SU-DHL-6 (cell line): Measurements from ENCODE around the gene HHLA2.

Experiments used
- H2AFZ ChIP-seq: fragments of 200-600 bp; sonication (generic); 2 replicates; pipeline ENCODE4 v1.6.1; 2014; ENCODE audit warnings: low read depth, mild to moderate bottlenecking, moderate library complexity, mixed read lengths, antibody characterized with exemption, low read length; ENCODE audit not compliant: severe bottlenecking
- H3F3A ChIP-seq: fragments of 200-600 bp; shearing (Covaris generic); 2 replicates; pipeline ENCODE4 v1.6.0; 2016; ENCODE audit warnings: antibody characterized with exemption, mild to moderate bottlenecking; ENCODE audit not compliant: insufficient read depth
- H3K27ac ChIP-seq: fragments of 200-600 bp; sonication (generic); 2 replicates; pipeline ENCODE4 v1.5.1; 2016; ENCODE audit warnings: low read depth, mild to moderate bottlenecking, low read length, moderate library complexity, mixed read lengths
- H3K27me3 ChIP-seq: fragments of 200-600 bp; sonication (generic), shearing (Covaris generic); 2 replicates; pipeline ENCODE4 v1.6.0; 2014; ENCODE audit warnings: mild to moderate bottlenecking, low read length
- H3K36me3 ChIP-seq: fragments of 200-600 bp; sonication (generic); 2 replicates; pipeline ENCODE4 v1.6.1; 2014; ENCODE audit warnings: mild to moderate bottlenecking, low read length, mixed read lengths
- H3K4me2 ChIP-seq: fragments of 300-600, 200-600 bp; shearing (Covaris generic), sonication (generic); 2 replicates; pipeline ENCODE4 v1.6.0; 2014; ENCODE audit warnings: low read length, low read depth, mild to moderate bottlenecking; ENCODE audit not compliant: poor library complexity, severe bottlenecking
- H3K4me3 ChIP-seq: fragments of 200-600 bp; sonication (generic); 2 replicates; pipeline ENCODE4 v1.5.1; 2014; ENCODE audit warnings: antibody characterized with exemption, low read length, mild to moderate bottlenecking, mixed read lengths; ENCODE audit not compliant: insufficient read depth, poor library complexity, severe bottlenecking
- H3K79me2 ChIP-seq: fragments of 200-600 bp; sonication (generic); 2 replicates; pipeline ENCODE4 v1.6.1; 2014; ENCODE audit warnings: mild to moderate bottlenecking, low read length, moderate library complexity; ENCODE audit not compliant: insufficient read depth
- H3K9ac ChIP-seq: fragments of 200-600 bp; sonication (generic); 2 replicates; pipeline ENCODE4 v1.7.0; 2014; ENCODE audit warnings: mild to moderate bottlenecking, low read length
- H3K9me2 ChIP-seq: fragments of 200-600 bp; sonication (generic); replicated peaks from 2 replicates; pipeline ENCODE4 v1.6.1; 2014; ENCODE audit warnings: low read length; ENCODE audit not compliant: insufficient read depth
- H3K9me3 ChIP-seq: fragments of 200-600 bp; sonication (generic); 2 replicates; pipeline ENCODE4 v1.6.1; 2014; ENCODE audit warnings: low read length, mixed read lengths; ENCODE audit not compliant: insufficient read depth
- H4K20me1 ChIP-seq: fragments of 200-600 bp; sonication (generic); 2 replicates; pipeline ENCODE4 v1.6.1; 2014; ENCODE audit warnings: low read depth, mild to moderate bottlenecking, antibody characterized with exemption, low read length, moderate library complexity, mixed read lengths
- CTCF ChIP-seq: fragments of 200-600 bp; sonication (generic); IDR thresholded peaks from one replicate; pipeline ENCODE4 v1.5.1; 2017; ENCODE audit warnings: antibody characterized with exemption, mild to moderate bottlenecking, low read length, moderate library complexity; ENCODE audit not compliant: insufficient read depth, poor library complexity, severe bottlenecking
- EZH2phosphoT487 ChIP-seq: fragments of 200-600 bp; sonication (generic), shearing (Covaris generic); conservative IDR thresholded peaks from 2 replicates; pipeline ENCODE4 v1.6.1; 2018; ENCODE audit warnings: mild to moderate bottlenecking, antibody characterized with exemption, low read length, moderate library complexity, mixed read lengths

HHLA2 gene

DNA sequence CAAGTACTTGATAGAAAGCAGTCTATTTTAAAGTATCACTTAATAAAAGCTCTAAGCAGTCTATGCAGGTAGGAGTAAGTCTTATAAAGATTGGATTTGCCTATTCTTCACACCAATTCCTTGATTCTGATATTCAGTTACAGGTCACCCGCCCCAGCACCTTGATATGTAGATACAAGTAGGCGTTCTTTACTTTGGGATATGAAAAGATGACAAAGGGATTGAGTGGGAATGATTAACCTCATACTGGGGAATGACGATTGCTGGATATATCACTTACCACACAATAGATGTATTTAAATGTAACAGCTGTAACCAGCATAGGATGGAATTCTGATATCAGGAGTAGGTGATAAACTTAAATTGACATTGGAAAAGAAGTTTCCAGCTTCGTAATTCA is 47.1 kb downstream of the HHLA2 start:
- H3K36me3 ChIP-seq: no peaks in the 10 kb centered on the region
- no peak overlapping the region for H3K4me3 ChIP-seq
- H3K27ac ChIP-seq: no peak overlapping the region
- H3F3A ChIP-seq: no peaks in the 10 kb centered on the region
- H3K4me2 ChIP-seq: no peak overlapping the region
- no peaks in the 10 kb centered on the region for H3K79me2 ChIP-seq
- H3K9me2 ChIP-seq: no peaks in the 10 kb centered on the region
- H4K20me1 ChIP-seq: no peaks in the 10 kb centered on the region
- TF ChIP-seq CTCF: no peak
- no peak for TF ChIP-seq EZH2phosphoT487
- no peak overlapping the region for H2AFZ ChIP-seq
- no peaks in the 10 kb centered on the region for H3K27me3 ChIP-seq
- H3K9ac ChIP-seq: no peak overlapping the region
- no peaks in the 10 kb centered on the region for H3K9me3 ChIP-seq

GRCh38 chr3:108345492-108346205 is 49.3 kb downstream of the HHLA2 start:
- H2AFZ ChIP-seq: no peak overlapping the region

GRCh38 chr3:108346301-108347227 is 50.2 kb downstream of the HHLA2 start:
- no peaks in the 10 kb centered on the region for H3K27me3 ChIP-seq
- no peak overlapping the region for H3K27ac ChIP-seq
- no peaks in the 10 kb centered on the region for H3K9me3 ChIP-seq
- H3F3A ChIP-seq: no peaks in the 10 kb centered on the region
- H3K9me2 ChIP-seq: no peaks in the 10 kb centered on the region
- H4K20me1 ChIP-seq: no peaks in the 10 kb centered on the region
- TF ChIP-seq EZH2phosphoT487: no peak
- H3K79me2 ChIP-seq: no peaks in the 10 kb centered on the region
- no peak overlapping the region for H3K4me3 ChIP-seq
- H3K9ac ChIP-seq: no peak overlapping the region
- no peak overlapping the region for H2AFZ ChIP-seq
- H3K4me2 ChIP-seq: no peak overlapping the region
- no peaks in the 10 kb centered on the region for H3K36me3 ChIP-seq

More at GRCh38 chr3:108345492-108346205, 49.3 kb downstream of the HHLA2 start:
- H3K4me2 ChIP-seq: no peak overlapping the region
- H3K27ac ChIP-seq: no peak overlapping the region
- H3K9ac ChIP-seq: no peak overlapping the region
- H3K4me3 ChIP-seq: no peak overlapping the region
- H4K20me1 ChIP-seq: no peaks in the 10 kb centered on the region
- H3F3A ChIP-seq: no peaks in the 10 kb centered on the region
- no peaks in the 10 kb centered on the region for H3K79me2 ChIP-seq
- TF ChIP-seq CTCF (no peak), EZH2phosphoT487 (no peak)
- H3K9me3 ChIP-seq: no peaks in the 10 kb centered on the region
- H3K27me3 ChIP-seq: no peaks in the 10 kb centered on the region
- H3K9me2 ChIP-seq: no peaks in the 10 kb centered on the region
- no peaks in the 10 kb centered on the region for H3K36me3 ChIP-seq
